GM19240 (cell line): ENCODE measurements around the gene GSK3A.

Source experiments
- DNase-seq: peaks from one replicate; pipeline ENCODE4 v3.0.0; 2011; ENCODE audit warnings: low spot score; ENCODE audit not compliant: insufficient read length

The GSK3A gene

GRCh38 chr19:42242512-42243409, at the start of gene GSK3A:
TSS of gene GSK3A (minus strand) at chr19:42242602. CDS start at chr19:42242465, 137 bp downstream.
- DNase-seq: peak; percentile 89

GRCh38 chr19:42291435-42291810, 49.0 kb upstream of the GSK3A start:
- DNase-seq: no peak

- no peak for DNase-seq
These were observed 48.4 kb upstream of the GSK3A start for GRCh38 chr19:42290523-42291434.

GRCh38 chr19:42290136-42290522, 47.7 kb upstream of the GSK3A start:
- DNase-seq: no peak

GRCh38 chr19:42289556-42290041, 47.2 kb upstream of the GSK3A start:
- DNase-seq: no peak

- no peak for DNase-seq
These were observed 46.6 kb upstream of the GSK3A start for GRCh38 chr19:42288881-42289555.

GRCh38 chr19:42288387-42288786, 46.0 kb upstream of the GSK3A start:
- DNase-seq: no peak

GRCh38 chr19:42287827-42288107, 45.4 kb upstream of the GSK3A start:
- no peak for DNase-seq

- DNase-seq: no peak
These were observed 44.8 kb upstream of the GSK3A start for GRCh38 chr19:42287017-42287826.

GRCh38 chr19:42286349-42287016, 44.1 kb upstream of the GSK3A start:
- DNase-seq: no peak

- DNase-seq: no peak
These were observed 43.6 kb upstream of the GSK3A start for GRCh38 chr19:42285988-42286348.

GRCh38 chr19:42285541-42285941, 43.1 kb upstream of the GSK3A start:
- no peak for DNase-seq

- DNase-seq: no peak
These were observed 42.4 kb upstream of the GSK3A start for GRCh38 chr19:42284591-42285341.

GRCh38 chr19:42284066-42284501, 41.7 kb upstream of the GSK3A start:
- peak; percentile 79 for DNase-seq

GRCh38 chr19:42283188-42284065, 41.0 kb upstream of the GSK3A start:
- peak; percentile 95 for DNase-seq

GRCh38 chr19:42282819-42283187, 40.4 kb upstream of the GSK3A start:
- no peak for DNase-seq

GRCh38 chr19:42281827-42282762, 39.7 kb upstream of the GSK3A start:
- no peak for DNase-seq
